SH-SY5Y (cell line): ENCODE results near the gene KRT17.

Source experiments
- GATA2 ChIP-seq: IDR thresholded peaks from 2 replicates; pipeline ENCODE4 v1.6.1; 2011; ENCODE audit warnings: mild to moderate bottlenecking, low read depth, low read length
- GATA3 ChIP-seq: IDR thresholded peaks from 2 replicates; pipeline ENCODE4 v1.6.1; 2011; ENCODE audit warnings: low read depth, mild to moderate bottlenecking, low read length, moderate library complexity

- TF ChIP-seq GATA3 (no peak), GATA2 (no peak)
Observed at GRCh38 chr17:41610965-41611640, 13.3 kb downstream of the KRT17 start.
